ENCODE measurements around the gene SPECC1.
"Not testable (repeated sequence)": the region's sequence is repeated elsewhere in the genome, so short reads cannot be mapped to it uniquely, and the experiment has no call there.

The SPECC1 gene

GRCh38 chr17:20092973-20093626, 83.9 kb downstream of the SPECC1 start:
- no peak for DNase-seq (ENCODE audit: low spot score)

DNA sequence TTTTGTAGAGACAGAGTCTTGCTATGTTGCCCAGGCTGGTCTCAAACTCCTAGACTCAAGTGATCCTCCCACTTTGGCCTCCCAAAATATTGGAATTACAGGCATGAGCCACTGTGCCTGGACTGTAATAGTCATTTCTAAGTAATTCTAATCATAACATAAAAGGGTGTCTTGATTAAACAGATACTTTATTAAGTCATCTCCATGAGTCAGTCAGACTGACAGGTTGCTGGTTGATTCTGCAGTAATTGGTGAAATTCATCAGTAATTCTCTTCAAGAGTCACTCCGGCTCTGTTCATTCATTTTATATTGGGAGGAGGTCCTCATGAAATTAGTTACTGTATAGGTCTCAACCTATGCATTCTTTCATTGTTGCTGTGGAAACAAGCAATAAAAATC, 85.6 kb downstream of the SPECC1 start:
- no peak for DNase-seq (ENCODE audit: low spot score)

GRCh38 chr17:20095336-20096080, 86.3 kb downstream of the SPECC1 start:
- peak; percentile 93 for DNase-seq (ENCODE audit: low spot score)

- no peak for DNase-seq (ENCODE audit: low spot score)
Measured at GRCh38 chr17:20096430-20096829, 87.3 kb downstream of the SPECC1 start.

GRCh38 chr17:20097330-20097729, 88.2 kb downstream of the SPECC1 start:
- no peak for DNase-seq (ENCODE audit: low spot score)

GRCh38 chr17:20098314-20098713, 89.2 kb downstream of the SPECC1 start:
- DNase-seq (ENCODE audit: low spot score) = no peak

DNA sequence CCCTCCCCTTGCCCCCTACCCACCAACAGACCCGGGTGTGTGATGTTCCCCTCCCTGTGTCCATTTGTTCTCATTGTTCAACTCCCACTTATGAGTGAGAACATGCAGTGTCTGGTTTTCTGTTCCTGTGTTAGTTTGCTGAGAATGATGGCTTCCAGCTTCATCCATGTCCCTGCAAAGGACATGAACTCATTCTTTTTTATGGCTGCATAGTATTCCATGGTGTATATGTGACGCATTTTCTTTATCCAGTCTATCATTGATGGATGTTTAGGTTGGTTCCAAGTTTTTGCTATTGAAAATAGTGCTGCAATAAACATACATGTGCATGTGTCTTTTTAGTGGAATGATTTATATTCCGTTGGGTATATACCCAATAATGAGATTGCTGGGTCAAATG, 91.6 kb downstream of the SPECC1 start:
- not testable (repeated sequence) for DNase-seq (ENCODE audit: low spot score)

GRCh38 chr17:20103454-20104446, 94.6 kb downstream of the SPECC1 start:
- peak; percentile 37 for DNase-seq (ENCODE audit: low spot score)

DNA sequence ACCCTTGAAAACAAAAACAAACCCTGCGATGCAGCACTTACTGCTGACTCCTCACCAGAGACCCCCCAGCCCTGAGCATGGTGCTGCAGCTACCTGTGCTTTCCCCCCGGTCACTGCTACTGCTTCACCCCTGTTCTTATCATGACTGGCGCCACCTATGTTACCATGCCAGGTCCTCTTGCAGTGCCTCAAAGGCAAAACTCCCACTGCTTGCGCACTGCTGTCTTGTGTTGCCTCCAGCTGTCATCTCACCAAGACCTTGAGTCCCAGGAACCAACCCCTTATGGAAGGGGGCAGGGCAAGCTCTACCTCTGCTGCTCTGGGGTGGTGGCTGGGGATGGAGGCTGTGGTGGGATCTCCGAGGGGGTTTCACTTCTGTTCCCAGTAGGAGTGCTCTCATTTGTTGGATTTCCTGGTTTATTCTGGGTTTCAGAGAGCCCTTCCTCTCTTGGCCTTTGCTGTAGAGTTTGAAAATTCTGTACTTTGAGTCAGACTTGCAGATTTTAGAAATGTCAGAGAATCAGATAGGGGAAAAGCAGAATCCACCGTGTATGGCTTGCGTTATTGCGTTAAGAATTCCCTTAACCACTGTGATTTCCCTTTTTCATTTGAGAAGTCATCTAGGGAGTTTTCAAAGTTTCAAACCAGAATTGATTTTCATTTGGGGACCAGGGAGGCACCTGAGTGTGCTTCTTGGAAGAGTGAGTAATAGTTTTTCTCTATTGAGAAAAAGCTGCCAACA, 96.6 kb downstream of the SPECC1 start:
- no peak for DNase-seq (ENCODE audit: low spot score)

GRCh38 chr17:20106446-20106845, 97.3 kb downstream of the SPECC1 start:
- not testable (repeated sequence) for DNase-seq (ENCODE audit: low spot score)

DNA sequence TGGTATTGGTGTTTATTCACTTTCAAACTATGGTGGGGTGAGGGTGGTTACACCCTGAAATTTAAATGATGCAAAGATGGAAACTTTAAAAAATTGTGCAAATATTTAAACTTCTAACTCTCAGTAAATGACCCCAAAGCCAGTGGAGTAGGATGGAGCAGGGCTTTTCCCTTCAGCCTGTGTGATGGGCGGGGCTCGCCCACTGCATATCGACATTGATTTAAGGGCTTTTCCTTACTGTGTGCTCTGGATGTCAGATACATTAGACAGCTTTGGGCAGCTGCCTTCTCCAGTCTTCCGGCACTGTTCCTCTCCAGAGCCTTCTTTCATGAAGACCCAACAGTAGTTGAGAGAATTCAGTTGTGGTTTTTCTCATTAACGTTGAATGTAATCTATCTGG, 99.9 kb downstream of the SPECC1 start:
- no peak for DNase-seq (ENCODE audit: low spot score)

DNA sequence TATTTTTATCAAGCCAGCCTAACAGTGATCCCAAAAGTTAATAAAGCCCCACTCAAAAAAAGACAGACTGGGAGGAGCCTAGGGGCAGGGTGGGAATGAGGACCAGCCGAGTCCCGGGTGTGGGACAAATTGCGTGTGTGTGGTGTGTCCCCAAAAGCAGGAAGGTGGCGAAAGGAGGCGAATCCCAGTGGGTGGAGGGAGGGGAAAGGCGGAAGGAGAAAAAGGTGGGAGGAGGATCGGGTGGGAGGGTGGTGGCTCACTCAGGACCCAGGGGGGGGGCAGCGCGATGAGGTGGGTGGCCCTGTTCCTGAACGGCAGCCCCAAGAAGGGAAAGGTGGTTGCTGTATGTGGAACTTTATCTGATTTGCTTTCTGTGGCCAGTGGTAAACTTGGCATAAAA, 102.4 kb downstream of the SPECC1 start:
- no peak for DNase-seq (ENCODE audit: low spot score)

DNA sequence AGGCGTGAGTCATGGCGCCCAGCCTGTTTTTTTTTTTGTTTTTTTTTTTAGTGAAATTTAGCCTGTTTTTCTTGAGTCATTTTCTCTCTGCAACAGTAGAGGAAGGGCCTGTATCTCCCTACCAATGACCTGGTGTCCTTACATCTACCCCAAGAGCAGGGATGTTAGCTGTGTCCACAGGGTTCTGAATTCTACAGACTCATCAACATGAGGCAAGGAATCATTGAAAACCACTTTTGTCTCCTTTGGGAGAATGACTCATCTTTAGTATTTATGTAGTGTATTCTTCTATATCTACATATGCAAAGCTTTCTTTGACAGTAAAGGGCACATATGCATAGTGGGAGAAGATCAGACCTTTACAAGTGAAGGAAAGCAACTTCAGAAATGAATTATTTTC, 105.3 kb downstream of the SPECC1 start:
- DNase-seq (ENCODE audit: low spot score) = no peak

DNA sequence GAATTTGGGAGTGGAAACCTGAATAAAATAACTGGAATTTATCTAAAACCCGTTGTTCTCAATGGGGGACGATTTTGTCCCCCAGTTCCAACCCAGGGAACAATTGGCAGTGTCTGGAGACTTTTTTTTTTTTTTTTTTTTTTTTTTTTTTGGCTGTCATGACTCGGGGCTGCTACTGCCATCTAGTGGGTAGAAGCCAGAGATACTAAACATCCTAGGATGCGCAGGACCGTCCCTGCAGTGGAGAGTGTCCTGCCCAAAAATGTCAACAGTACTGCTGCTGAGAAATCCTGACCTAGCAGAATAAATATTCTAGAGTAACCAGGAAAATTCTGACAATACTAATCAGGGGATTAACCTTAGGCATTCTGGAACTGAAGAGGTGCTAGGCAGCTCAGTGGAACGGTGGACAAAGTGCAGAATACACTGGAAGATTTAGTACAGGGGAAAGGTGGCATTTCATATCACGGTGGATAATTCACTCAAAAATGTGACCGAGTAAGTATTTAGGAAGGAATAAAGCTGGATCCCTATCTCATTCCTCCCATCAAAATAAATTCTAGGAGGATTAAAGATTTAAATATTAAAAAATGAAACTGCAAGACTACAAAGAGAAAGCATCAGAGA, 107.6 kb downstream of the SPECC1 start:
- peak; percentile 79 for DNase-seq (ENCODE audit: low spot score)

DNA sequence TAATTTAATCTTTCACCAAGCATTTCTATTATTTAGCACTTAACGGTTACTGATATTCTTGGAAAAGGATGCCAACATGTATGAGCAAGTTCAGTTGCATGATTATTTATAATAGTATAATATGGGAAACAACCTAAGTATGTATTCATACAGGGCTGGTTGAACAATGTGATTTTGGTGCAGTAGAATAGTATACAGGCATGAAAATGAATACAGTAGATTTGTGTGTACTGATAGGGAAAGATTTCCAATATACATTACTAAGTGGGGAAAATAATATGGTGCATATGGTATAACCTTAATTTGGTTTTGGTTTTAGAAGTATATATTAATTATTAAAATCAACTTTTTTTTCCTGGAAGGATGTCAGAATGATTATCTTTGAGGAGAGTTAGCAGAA, 109.1 kb downstream of the SPECC1 start:
- no peak for DNase-seq (ENCODE audit: low spot score)

DNA sequence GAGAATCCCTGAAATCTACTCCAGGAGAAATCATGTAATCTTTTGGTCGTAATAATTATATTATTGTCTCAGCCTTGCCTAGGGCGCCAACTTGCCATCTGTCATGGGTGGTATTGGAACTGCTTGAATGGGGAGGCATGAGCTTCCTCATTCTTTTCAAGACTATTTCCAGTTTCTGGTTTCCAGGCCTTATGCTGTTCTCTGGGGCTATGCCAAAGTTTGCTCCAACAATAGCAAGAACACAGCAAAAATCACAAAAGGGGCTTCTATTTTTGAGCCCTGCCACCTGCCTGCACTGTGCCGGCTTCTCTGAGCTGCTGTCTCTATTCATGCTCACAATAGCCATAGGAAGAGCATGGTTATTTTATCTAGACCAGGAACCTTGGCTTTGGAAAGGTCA, 111.7 kb downstream of the SPECC1 start:
- peak; percentile 88 for DNase-seq (ENCODE audit: low spot score)

DNA sequence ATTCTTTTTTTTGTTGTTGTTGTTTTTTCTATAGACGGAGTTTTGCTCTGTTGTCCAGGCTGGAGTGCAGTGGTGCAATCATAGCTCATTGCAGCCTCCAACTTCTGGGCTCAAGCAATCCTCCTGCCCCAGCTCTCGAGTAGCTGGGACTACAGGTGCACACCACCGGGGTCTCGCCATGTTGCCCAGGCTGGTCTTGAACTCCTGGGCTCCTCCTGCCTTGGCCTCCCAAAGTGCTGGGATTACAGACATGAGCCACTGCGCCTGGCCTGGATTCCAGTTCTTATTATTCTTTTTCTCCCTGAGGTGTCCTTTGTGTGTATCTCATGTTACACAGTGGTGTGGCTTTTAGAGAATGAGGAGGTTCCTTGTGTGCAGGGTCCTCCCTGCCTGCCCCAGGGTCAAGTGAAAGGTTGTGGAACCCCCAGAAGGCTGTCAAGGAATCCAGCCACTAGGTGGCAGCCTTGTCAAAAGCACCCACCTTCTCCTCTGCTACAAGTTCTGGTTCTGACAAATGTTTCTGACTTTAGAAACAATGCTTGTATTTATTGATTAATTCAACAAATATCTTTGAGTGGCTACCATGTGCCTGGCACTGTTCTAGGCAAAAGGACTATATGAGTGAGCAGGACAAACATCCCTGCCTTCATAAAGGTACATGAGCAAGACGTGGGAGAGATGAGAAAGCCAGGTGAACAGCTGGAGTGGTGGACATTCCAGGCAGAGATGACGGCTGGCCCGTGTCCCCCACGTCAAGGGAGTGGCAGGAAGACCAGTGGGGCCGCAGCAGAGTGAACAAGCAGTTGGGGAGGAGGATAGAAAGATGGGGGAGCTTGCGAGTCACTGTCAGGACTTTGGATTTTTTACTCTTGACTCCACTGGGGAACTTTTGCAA, 112.4 kb downstream of the SPECC1 start:
- peak; percentile 94 for DNase-seq (ENCODE audit: low spot score)

DNA sequence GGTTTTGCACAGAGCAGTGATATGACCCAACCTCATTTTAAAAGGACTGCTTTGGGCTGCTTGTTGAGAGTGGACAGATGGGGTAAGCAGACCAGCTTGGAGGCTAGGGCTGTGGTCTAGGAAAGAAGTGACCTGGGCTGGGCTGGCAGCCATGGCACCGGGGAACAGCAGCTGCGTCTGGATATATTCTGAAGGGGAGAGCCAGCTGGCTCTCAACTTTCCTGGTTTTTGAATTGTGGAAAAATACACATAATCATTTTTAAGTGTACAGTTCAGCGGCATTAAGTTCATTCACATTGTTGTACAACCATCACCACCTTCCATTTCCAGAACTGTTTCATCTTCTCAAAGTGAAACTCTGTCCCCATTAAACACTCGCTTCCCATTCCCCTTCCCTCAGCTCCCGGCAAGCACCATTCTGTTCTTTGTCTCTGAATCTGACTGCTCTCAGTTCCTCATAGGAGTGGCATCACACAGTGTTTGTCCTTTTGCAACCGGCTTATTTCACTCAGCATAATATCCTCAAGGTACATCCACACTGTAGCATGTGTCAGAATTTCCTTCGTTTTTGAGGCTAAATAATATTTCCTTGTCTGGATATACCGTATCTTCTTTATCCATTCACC, 113.2 kb downstream of the SPECC1 start:
- DNase-seq (ENCODE audit: low spot score) = peak; percentile 87

DNA sequence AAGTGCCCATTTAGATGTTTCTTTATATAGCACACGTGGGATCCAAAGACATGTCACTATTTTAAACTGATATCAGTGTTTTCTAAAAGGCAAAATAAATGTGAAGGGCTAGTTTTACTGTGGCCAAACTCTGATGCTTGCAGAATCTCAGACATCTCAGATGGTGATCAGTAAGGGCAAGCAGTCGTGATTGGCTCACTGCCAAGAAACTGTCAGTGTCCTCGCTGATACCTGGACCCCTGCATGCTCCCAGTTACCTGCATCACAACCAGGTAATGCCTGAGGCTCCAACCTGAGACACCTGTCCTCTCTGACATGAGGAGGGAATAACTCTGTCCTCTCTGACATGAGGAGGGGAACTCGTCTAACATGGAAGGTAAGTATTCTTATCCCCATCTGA, 114.0 kb downstream of the SPECC1 start:
- no peak for DNase-seq (ENCODE audit: low spot score)

GRCh38 chr17:20125724-20126123, 116.6 kb downstream of the SPECC1 start:
- DNase-seq (ENCODE audit: low spot score) = no peak

All from pons (tissue), 1 donor.